H9 (cell line): ENCODE results near the gene RADIL. TPM values are rescaled to one million over a fixed set of nuclear protein-coding genes. Genes with fewer than 3 reads are reported as not detected.

Experiments
- DNase-seq: peaks from one replicate; pipeline ENCODE4 v3.0.0-alpha.2; 2017
- H2AFZ ChIP-seq: one replicate; pipeline ENCODE4 v1.6.1; 2013; ENCODE audit warnings: mild to moderate bottlenecking, low read length, control low read depth, moderate library complexity
- H2AK5ac ChIP-seq: 2 replicates; pipeline ENCODE4 v1.6.1; 2013; ENCODE audit warnings: low read length, control low read depth, mixed read lengths; ENCODE audit not compliant: insufficient read length
- H2BK120ac ChIP-seq: one replicate; pipeline ENCODE4 v1.6.1; 2013; ENCODE audit warnings: low read depth, mild to moderate bottlenecking, low read length, control low read depth, inconsistent platforms; ENCODE audit not compliant: poor library complexity, severe bottlenecking
- H2BK12ac ChIP-seq: 2 replicates; pipeline ENCODE4 v1.6.1; 2013; ENCODE audit warnings: low read length, control low read depth, mixed read lengths, low read depth; ENCODE audit not compliant: insufficient read length
- H2BK15ac ChIP-seq: 2 replicates; pipeline ENCODE4 v1.6.1; 2013; ENCODE audit warnings: low read depth, low read length, control low read depth
- H2BK20ac ChIP-seq: one replicate; pipeline ENCODE4 v1.6.1; 2013; ENCODE audit warnings: low read depth, mild to moderate bottlenecking, low read length, control low read depth, inconsistent platforms; ENCODE audit not compliant: poor library complexity, severe bottlenecking
- H2BK5ac ChIP-seq: 2 replicates; pipeline ENCODE4 v1.6.1; 2013; ENCODE audit warnings: low read length, control low read depth, mixed read lengths; ENCODE audit not compliant: insufficient read length
- H3K14ac ChIP-seq: 2 replicates; pipeline ENCODE4 v1.6.1; 2013; ENCODE audit warnings: low read length, control low read depth; ENCODE audit not compliant: insufficient read depth
- H3K18ac ChIP-seq: 2 replicates; pipeline ENCODE4 v1.6.1; 2013; ENCODE audit warnings: low read depth, mild to moderate bottlenecking, mixed read lengths, low read length, control low read depth; ENCODE audit not compliant: insufficient read length
- H3K23ac ChIP-seq: 2 replicates; pipeline ENCODE4 v1.6.1; 2013; ENCODE audit warnings: low read length, control low read depth, mixed read lengths, low read depth; ENCODE audit not compliant: insufficient read length
- H3K23me2 ChIP-seq: 2 replicates; pipeline ENCODE4 v1.6.1; 2013; ENCODE audit warnings: low read depth, mild to moderate bottlenecking, mixed read lengths, low read length, control low read depth; ENCODE audit not compliant: insufficient read length, poor library complexity, severe bottlenecking
- H3K27ac ChIP-seq: 2 replicates; pipeline ENCODE4 v1.5.1; 2013; ENCODE audit warnings: low read length, control low read depth, mixed read lengths, low read depth; ENCODE audit not compliant: insufficient read length
- H3K27me3 ChIP-seq: 2 replicates; pipeline ENCODE4 v1.6.1; 2013; ENCODE audit warnings: low read length, control low read depth, inconsistent platforms; ENCODE audit not compliant: insufficient read depth
- H3K4ac ChIP-seq: 2 replicates; pipeline ENCODE4 v1.6.1; 2013; ENCODE audit warnings: low read depth, mild to moderate bottlenecking, control low read depth, inconsistent platforms, low read length, moderate library complexity
- H3K4me1 ChIP-seq: 2 replicates; pipeline ENCODE4 v1.6.1; 2013; ENCODE audit warnings: low read length, control low read depth, inconsistent platforms; ENCODE audit not compliant: insufficient read depth
- H3K4me2 ChIP-seq: 2 replicates; pipeline ENCODE4 v1.6.1; 2013; ENCODE audit warnings: low read length, control low read depth, mixed read lengths; ENCODE audit not compliant: insufficient read length, insufficient read depth
- H3K56ac ChIP-seq: 2 replicates; pipeline ENCODE4 v1.6.1; 2013; ENCODE audit warnings: low read depth, mild to moderate bottlenecking, mixed read lengths, low read length, control low read depth; ENCODE audit not compliant: insufficient read length
- H3K79me1 ChIP-seq: 2 replicates; pipeline ENCODE4 v1.6.1; 2013; ENCODE audit warnings: low read depth, mild to moderate bottlenecking, moderate library complexity, low read length, control low read depth, inconsistent platforms; ENCODE audit not compliant: insufficient read depth, poor library complexity, severe bottlenecking
- H3K79me2 ChIP-seq: 2 replicates; pipeline ENCODE4 v1.6.1; 2013; ENCODE audit warnings: low read length, control low read depth, inconsistent platforms; ENCODE audit not compliant: insufficient read depth
- H3K9ac ChIP-seq: 2 replicates; pipeline ENCODE4 v1.6.1; 2013; ENCODE audit warnings: low read length, control low read depth, mixed read lengths; ENCODE audit not compliant: insufficient read length; ENCODE audit errors: extremely low read depth
- H3K9me3 ChIP-seq: one replicate; pipeline ENCODE4 v1.6.1; 2013; ENCODE audit warnings: low read depth, low read length, inconsistent platforms; ENCODE audit not compliant: control insufficient read depth
- H3T11ph ChIP-seq: one replicate; pipeline ENCODE4 v1.6.1; 2013; ENCODE audit warnings: mild to moderate bottlenecking, low read length, control low read depth, inconsistent platforms
- H4K20me1 ChIP-seq: one replicate; pipeline ENCODE4 v1.6.1; 2013; ENCODE audit not compliant: control insufficient read depth, insufficient read length, insufficient read depth
- H4K5ac ChIP-seq: 2 replicates; pipeline ENCODE4 v1.6.1; 2013; ENCODE audit warnings: low read depth, mild to moderate bottlenecking, mixed read lengths, low read length, control low read depth; ENCODE audit not compliant: insufficient read length
- H4K8ac ChIP-seq: replicated peaks from 2 replicates; pipeline ENCODE4 v1.6.1; 2013; ENCODE audit warnings: low read length, control low read depth, mixed read lengths, low read depth; ENCODE audit not compliant: insufficient read length
- H4K91ac ChIP-seq: 2 replicates; pipeline ENCODE4 v1.6.1; 2013; ENCODE audit warnings: low read depth, mild to moderate bottlenecking, moderate library complexity, mixed read lengths, low read length, control low read depth; ENCODE audit not compliant: insufficient read length
- H3K27ac Mint-ChIP-seq, 3 experiments: 2 replicates in 2 of 3; 3 replicates in 1 of 3; pipeline ENCODE4 v1.8.0; 2020 to 2021; ENCODE audit warnings: mixed read lengths in 3 of 3, mild to moderate bottlenecking in 1 of 3, moderate library complexity in 1 of 3
- H3K27me3 Mint-ChIP-seq: 2 replicates; pipeline ENCODE4 v1.8.0; 2021; ENCODE audit warnings: low read depth, mild to moderate bottlenecking, moderate library complexity, mixed read lengths
- H3K36me3 Mint-ChIP-seq, 3 experiments: 2 replicates in 2 of 3; 3 replicates in 1 of 3; pipeline ENCODE4 v1.8.0; 2020 to 2021; ENCODE audit warnings: low read depth in 3 of 3, mixed read lengths in 3 of 3; ENCODE audit not compliant: insufficient read depth in 1 of 3
- H3K4me1 Mint-ChIP-seq, 2 experiments: 2 replicates each; pipeline ENCODE4 v1.8.0; 2020; ENCODE audit warnings: mixed read lengths in 2 of 2
- H3K4me3 Mint-ChIP-seq, 2 experiments: 2 replicates in 1 of 2; 3 replicates in 1 of 2; pipeline ENCODE4 v1.8.0; 2020 to 2021; ENCODE audit warnings: mild to moderate bottlenecking in 2 of 2, mixed read lengths in 2 of 2, moderate library complexity in 1 of 2
- H3K9me3 Mint-ChIP-seq, 2 experiments: 2 replicates in 1 of 2; 3 replicates in 1 of 2; pipeline ENCODE4 v1.8.0; 2020; ENCODE audit warnings: mild to moderate bottlenecking in 2 of 2, mixed read lengths in 2 of 2, moderate library complexity in 1 of 2
- WGBS: extraction: QIAGEN DNeasy Blood & Tissue Kit; methylation state at CpG from one replicate; pipeline ENCODE4 v1.1.7; 2013; ENCODE audit warnings: missing lambda C conversion rate, low lambda C conversion rate, mixed read lengths; ENCODE audit not compliant: insufficient read length; ENCODE audit errors: extremely low coverage; 5-methylcytosine and 5-hydroxymethylcytosine counted together
- total RNA-seq: library from RNA; stranded (reverse); gene quantifications from 2 replicates; pipeline ENCODE4 v1.2.1, GENCODE V29; 2021
- TF ChIP-seq, protein P1 (sequence below): fragments of 200-600 bp; sonication (generic); conservative IDR thresholded peaks from 3 replicates; pipeline ENCODE4 v1.8.0; 2021; ENCODE audit warnings: antibody characterized with exemption, mild to moderate bottlenecking

The RADIL gene
- total RNA-seq, 1 experiment from 2014 or later: 4.7 TPM

DNA sequence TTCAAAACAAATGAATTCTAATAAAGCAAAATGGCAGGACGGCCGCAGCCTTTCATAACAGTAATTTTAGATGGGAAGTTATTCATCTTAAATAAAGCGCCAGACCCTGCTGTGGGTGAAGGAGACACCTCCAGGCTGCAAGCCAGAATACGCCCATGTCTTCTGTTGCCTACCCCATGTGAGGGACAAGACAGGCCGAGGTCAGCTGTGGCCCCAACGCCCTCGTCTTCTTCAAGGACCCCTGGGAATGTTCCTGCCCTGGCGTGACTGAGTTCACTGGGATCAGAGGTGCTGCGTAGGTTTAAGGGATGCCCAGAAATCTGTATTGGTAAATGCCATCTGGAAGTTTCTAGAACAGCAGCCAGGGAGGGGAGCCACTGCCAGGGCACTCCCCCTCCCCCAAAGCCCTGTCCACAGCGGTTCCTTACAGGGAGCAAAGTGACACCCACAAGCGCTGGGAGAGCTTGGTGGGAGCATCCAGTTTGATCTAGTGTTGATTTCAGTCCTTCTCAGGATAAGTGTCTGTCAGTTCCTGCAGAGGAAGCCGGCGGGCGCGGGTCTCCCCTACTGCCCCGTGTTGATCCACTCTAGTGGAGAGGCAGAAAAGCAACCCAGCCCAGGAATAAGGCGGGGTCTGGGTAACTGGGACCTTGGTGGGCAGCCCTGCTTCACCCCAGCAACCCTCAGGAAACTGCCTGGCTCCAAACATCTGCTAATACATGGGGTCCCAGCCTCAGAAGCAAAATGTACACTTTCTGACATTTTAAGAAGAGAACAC, 42.3 kb downstream of the RADIL start:
- H3K23me2 ChIP-seq: no peaks in the 10 kb centered on the region
- H3K4ac ChIP-seq: no peak overlapping the region
- H2BK120ac ChIP-seq: no peak overlapping the region
- no peak overlapping the region for H3K14ac ChIP-seq
- no CpG with 5 or more reads among the region's 17 CpGs for WGBS
- H2BK5ac ChIP-seq: no peak overlapping the region
- no peaks in the 10 kb centered on the region for H3K79me1 ChIP-seq
- no peak overlapping the region for H2AFZ ChIP-seq
- no peaks in the 10 kb centered on the region for H3K27me3 ChIP-seq
- H3K36me3 Mint-ChIP-seq: no peaks in the 10 kb centered on the region
- H3K4me1 Mint-ChIP-seq: peaks cover 0 to 12% of the 10 kb centered on the region in 2 experiments; a peak in 3 of 4 replicates
- TF ChIP-seq, protein P1, sequence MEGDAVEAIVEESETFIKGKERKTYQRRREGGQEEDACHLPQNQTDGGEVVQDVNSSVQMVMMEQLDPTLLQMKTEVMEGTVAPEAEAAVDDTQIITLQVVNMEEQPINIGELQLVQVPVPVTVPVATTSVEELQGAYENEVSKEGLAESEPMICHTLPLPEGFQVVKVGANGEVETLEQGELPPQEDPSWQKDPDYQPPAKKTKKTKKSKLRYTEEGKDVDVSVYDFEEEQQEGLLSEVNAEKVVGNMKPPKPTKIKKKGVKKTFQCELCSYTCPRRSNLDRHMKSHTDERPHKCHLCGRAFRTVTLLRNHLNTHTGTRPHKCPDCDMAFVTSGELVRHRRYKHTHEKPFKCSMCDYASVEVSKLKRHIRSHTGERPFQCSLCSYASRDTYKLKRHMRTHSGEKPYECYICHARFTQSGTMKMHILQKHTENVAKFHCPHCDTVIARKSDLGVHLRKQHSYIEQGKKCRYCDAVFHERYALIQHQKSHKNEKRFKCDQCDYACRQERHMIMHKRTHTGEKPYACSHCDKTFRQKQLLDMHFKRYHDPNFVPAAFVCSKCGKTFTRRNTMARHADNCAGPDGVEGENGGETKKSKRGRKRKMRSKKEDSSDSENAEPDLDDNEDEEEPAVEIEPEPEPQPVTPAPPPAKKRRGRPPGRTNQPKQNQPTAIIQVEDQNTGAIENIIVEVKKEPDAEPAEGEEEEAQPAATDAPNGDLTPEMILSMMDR: no peak
- H3K23ac ChIP-seq: no peak overlapping the region
- H2AK5ac ChIP-seq: no peak overlapping the region
- no peak for DNase-seq
- no peak overlapping the region for H3K18ac ChIP-seq
- H3K4me1 ChIP-seq: no peaks in the 10 kb centered on the region
- no peak overlapping the region for H4K91ac ChIP-seq
- H4K5ac ChIP-seq: no peak overlapping the region
- no peaks in the 10 kb centered on the region for H3K9me3 ChIP-seq
- H3K27me3 Mint-ChIP-seq: peaks cover 2% of the 10 kb centered on the region
- 0 out of 7 replicates have a peak overlapping the region, but pooled peaks of 1 of the 3 experiments have one; percentile 18 for H3K27ac Mint-ChIP-seq
- no peak overlapping the region for H4K8ac ChIP-seq
- H2BK12ac ChIP-seq: no peak overlapping the region
- no peaks in the 10 kb centered on the region for H4K20me1 ChIP-seq
- no peaks in the 10 kb centered on the region for H3K9me3 Mint-ChIP-seq
- H2BK15ac ChIP-seq: no peak overlapping the region
- H3K79me2 ChIP-seq: no peaks in the 10 kb centered on the region
- H3K4me3 Mint-ChIP-seq: no peak overlapping the region
- no peak overlapping the region for H3T11ph ChIP-seq
- H2BK20ac ChIP-seq: no peak overlapping the region
- H3K4me2 ChIP-seq: no peak overlapping the region
- H3K56ac ChIP-seq: no peak overlapping the region
- H3K27ac ChIP-seq: no peak overlapping the region
- H3K9ac ChIP-seq: no peak overlapping the region
